ENCODE measurements around the gene MED9. TPM values are rescaled to one million over a fixed set of nuclear protein-coding genes. Genes with fewer than 3 reads are reported as not detected.

Gene MED9
- total and polyA plus RNA-seq, 2 of the 8 experiments (the other 6 are each of a cell fraction or from before 2014, with no cell fraction given) = 15.8 to 19.7 TPM

- H3K36me3 ChIP-seq (ENCODE audit: control insufficient read depth in 2 of 4, insufficient read depth in 4 of 4, low read length in 3 of 4) = no peaks in the 10 kb centered on the region
- H3K4me1 ChIP-seq (replicated peaks in 1 of 4; ENCODE audit: control insufficient read depth in 3 of 4, insufficient read depth in 4 of 4, low read length in 3 of 4) = peaks cover 0 to 8% (median 5%) of the 10 kb centered on the region in 4 experiments; a peak in 6 of 7 replicates
- H3K79me1 ChIP-seq (ENCODE audit: low read depth, low read length) = no peaks in the 10 kb centered on the region
- DNase-seq (ENCODE audit: low read depth in 1 of 2, low spot score in 2 of 2) = no peak
- H3K4ac ChIP-seq (replicated peaks; ENCODE audit: insufficient read length, low read depth, low read length) = no peak overlapping the region
- no peak overlapping the region for H3K4me3 ChIP-seq (ENCODE audit: extremely low read depth in 1 of 4, insufficient read depth in 2 of 4, low read depth in 3 of 4, low read length in 4 of 4)
- peaks cover 6% of the 10 kb centered on the region; the same call in 1 of the 2 replicates for H3K23me2 ChIP-seq (ENCODE audit: low read depth, low read length)
- H2AFZ ChIP-seq (ENCODE audit: low read length) = no peak overlapping the region
- H3K9me3 ChIP-seq (ENCODE audit: insufficient read depth in 2 of 2, low read depth in 1 of 2, low read length in 1 of 2) = no peaks in the 10 kb centered on the region
- H3K4me2 ChIP-seq (ENCODE audit: insufficient read depth in 1 of 2, low read depth in 2 of 2, low read length in 2 of 2) = no peak overlapping the region
- CTCF ChIA-PET (ENCODE audit: partially characterized antibody) = interaction anchor here (0.8 to 6.4 kb wide), 9 partner anchors 9 to 146 kb away, joined by 3 to 47 read pairs (median 4); no protein-coding TSS in a partner anchor
- H4K91ac ChIP-seq (replicated peaks; ENCODE audit: insufficient read length, low read length) = no peak overlapping the region
- H3K79me2 ChIP-seq (ENCODE audit: control insufficient read depth in 1 of 2, insufficient read depth in 2 of 2, low read length in 2 of 2) = no peaks in the 10 kb centered on the region
- no peaks in the 10 kb centered on the region for H4K20me1 ChIP-seq (replicated peaks in 1 of 2; ENCODE audit: control insufficient read depth in 1 of 2, insufficient read depth in 2 of 2, low read length in 2 of 2)
- no peak overlapping the region for H2BK15ac ChIP-seq (ENCODE audit: low read length)
- no peak for FAIRE-seq
- no peak overlapping the region for H4K5ac ChIP-seq (ENCODE audit: insufficient read length, low read depth, low read length)
- no peak overlapping the region for H2AK5ac ChIP-seq (ENCODE audit: low read depth, low read length)
- H3K14ac ChIP-seq (ENCODE audit: insufficient read length) = no peak overlapping the region
- no peak overlapping the region for H2BK20ac ChIP-seq (ENCODE audit: low read length)
- H4K8ac ChIP-seq (ENCODE audit: extremely low read depth, insufficient read depth, low read length) = no peak overlapping the region
- no peak overlapping the region for H2BK5ac ChIP-seq (ENCODE audit: low read depth, low read length)
- no peak overlapping the region for H3K27ac ChIP-seq (ENCODE audit: low read depth, low read length)
- H2BK12ac ChIP-seq (ENCODE audit: low read depth, low read length) = 0 out of 2 replicates have a peak overlapping the region, but pooled peaks have one; percentile 35
- H3K56ac ChIP-seq (replicated peaks; ENCODE audit: insufficient read length, low read depth, low read length) = no peak overlapping the region
- no peak overlapping the region for H3K23ac ChIP-seq (ENCODE audit: insufficient read length)
- H2BK120ac ChIP-seq (replicated peaks; ENCODE audit: low read depth, low read length) = no peak overlapping the region
- peaks cover 0 to under 1% (median under 1%) of the 10 kb centered on the region in 4 experiments; a peak in 5 of 7 replicates for H3K27me3 ChIP-seq (replicated peaks in 1 of 4; ENCODE audit: control insufficient read depth in 3 of 4, extremely low read depth in 1 of 4, insufficient read depth in 3 of 4, low read length in 3 of 4)
- no peak overlapping the region for H3K9ac ChIP-seq (replicated peaks in 1 of 4; ENCODE audit: extremely low read depth in 1 of 4, low read depth in 3 of 4, low read length in 3 of 4)
- WGBS, 2 experiments (ENCODE audit: extremely low coverage in 1 of 2, insufficient coverage in 1 of 2, insufficient read length in 1 of 2, insufficient replicate concordance in 2 of 2, low coverage in 1 of 2, low lambda C conversion rate in 2 of 2, missing lambda C conversion rate in 1 of 2) = 63% methylated on average over 14 of the region's 14 CpGs; no CpG with 5 or more reads in 1 of the 2 experiments
- POLR2A ChIA-PET (ENCODE audit: partially characterized antibody) = no interaction called here
- no peak overlapping the region for H3K18ac ChIP-seq (ENCODE audit: extremely low read depth, low read length)
- TF ChIP-seq ATF2 (IDR thresholded peaks at IDR 0.05; ENCODE audit: low read length) (no peak), SAP30 (IDR thresholded peaks at IDR 0.05; ENCODE audit: insufficient read depth, insufficient replicate concordance, low read length) (no peak), GABPA (IDR thresholded peaks at IDR 0.05; ENCODE audit: borderline replicate concordance, insufficient read depth, low read length) (no peak), CEBPB (IDR thresholded peaks at IDR 0.05; ENCODE audit: low read depth, low read length) (no peak), RAD21 (IDR thresholded peaks at IDR 0.05 in 1 of 2, conservative IDR thresholded peaks at IDR 0.05 in 1 of 2; ENCODE audit: low read depth in 2 of 2, low read length in 2 of 2) (peak; percentile 22 to 35), POU5F1 (IDR thresholded peaks at IDR 0.05; ENCODE audit: low read depth, low read length) (no peak)
- TF ChIP-seq, protein P1, sequence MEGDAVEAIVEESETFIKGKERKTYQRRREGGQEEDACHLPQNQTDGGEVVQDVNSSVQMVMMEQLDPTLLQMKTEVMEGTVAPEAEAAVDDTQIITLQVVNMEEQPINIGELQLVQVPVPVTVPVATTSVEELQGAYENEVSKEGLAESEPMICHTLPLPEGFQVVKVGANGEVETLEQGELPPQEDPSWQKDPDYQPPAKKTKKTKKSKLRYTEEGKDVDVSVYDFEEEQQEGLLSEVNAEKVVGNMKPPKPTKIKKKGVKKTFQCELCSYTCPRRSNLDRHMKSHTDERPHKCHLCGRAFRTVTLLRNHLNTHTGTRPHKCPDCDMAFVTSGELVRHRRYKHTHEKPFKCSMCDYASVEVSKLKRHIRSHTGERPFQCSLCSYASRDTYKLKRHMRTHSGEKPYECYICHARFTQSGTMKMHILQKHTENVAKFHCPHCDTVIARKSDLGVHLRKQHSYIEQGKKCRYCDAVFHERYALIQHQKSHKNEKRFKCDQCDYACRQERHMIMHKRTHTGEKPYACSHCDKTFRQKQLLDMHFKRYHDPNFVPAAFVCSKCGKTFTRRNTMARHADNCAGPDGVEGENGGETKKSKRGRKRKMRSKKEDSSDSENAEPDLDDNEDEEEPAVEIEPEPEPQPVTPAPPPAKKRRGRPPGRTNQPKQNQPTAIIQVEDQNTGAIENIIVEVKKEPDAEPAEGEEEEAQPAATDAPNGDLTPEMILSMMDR (IDR thresholded peaks at IDR 0.05; ENCODE audit: control extremely low read depth in 1 of 3, insufficient read depth in 1 of 3, low read depth in 1 of 3, low read length in 3 of 3) = peak; percentile 32 to 35 (median 32); a peak in 3 of 4 replicates
These were observed 24.3 kb downstream of the MED9 start for GRCh38 chr17:17500999-17501605.
